A673 (cell line): ENCODE results near the gene QRFP.

ENCODE experiments used
- EZH2 ChIP-seq: fragments of 200-600 bp; sonication (generic); IDR thresholded peaks from 2 replicates; pipeline ENCODE4 v1.6.1; 2017; ENCODE audit warnings: borderline replicate concordance, low read depth, mild to moderate bottlenecking, mixed read lengths, antibody characterized with exemption, low read length; ENCODE audit not compliant: poor library complexity, severe bottlenecking
- TF ChIP-seq, protein P1 (sequence below): fragments of 300-800, 200-600 bp; sonication (generic); conservative IDR thresholded peaks from 2 replicates; pipeline ENCODE4 v1.5.1; 2017; ENCODE audit warnings: low read depth, mild to moderate bottlenecking, antibody characterized with exemption, low read length, moderate library complexity, mixed read lengths

DNA sequence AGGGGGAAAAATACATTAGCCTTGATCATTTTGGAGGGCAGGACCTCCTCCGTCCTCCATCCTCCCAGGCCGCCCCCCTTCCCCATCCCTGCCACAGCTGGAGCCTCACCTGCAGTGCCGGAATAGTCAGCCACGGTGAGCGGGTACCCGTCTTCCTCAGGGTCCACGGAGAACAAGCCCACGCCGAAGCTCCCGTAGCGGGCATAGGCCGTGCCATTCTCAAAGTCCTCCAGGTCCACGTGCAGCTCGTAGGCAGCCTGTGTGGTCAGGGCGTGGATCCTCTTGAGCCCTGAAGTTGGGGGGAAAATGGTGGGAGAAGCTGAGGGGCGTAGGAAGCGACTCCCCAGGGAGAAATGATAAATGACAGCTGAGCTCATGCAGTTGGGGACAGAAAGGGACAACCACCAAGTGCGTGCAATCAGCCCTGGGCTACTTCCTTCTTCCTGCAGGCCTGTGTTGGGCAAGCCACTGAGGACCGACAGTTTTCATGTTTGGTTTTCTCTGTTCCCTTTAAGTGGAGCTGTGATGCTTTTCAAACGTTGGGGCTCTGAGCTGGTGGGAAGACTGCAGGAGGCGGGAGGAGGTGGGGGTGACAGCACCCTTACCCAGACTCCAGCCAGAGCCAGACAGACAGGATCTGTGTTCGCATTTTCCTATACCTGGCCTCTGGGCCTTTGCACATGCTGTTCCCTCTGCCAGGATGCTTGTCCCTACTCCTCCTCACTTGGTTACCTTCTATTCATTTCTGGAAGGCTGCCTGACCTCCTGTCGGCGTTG, 8.7 kb upstream of the QRFP start:
- TF ChIP-seq, protein P1, sequence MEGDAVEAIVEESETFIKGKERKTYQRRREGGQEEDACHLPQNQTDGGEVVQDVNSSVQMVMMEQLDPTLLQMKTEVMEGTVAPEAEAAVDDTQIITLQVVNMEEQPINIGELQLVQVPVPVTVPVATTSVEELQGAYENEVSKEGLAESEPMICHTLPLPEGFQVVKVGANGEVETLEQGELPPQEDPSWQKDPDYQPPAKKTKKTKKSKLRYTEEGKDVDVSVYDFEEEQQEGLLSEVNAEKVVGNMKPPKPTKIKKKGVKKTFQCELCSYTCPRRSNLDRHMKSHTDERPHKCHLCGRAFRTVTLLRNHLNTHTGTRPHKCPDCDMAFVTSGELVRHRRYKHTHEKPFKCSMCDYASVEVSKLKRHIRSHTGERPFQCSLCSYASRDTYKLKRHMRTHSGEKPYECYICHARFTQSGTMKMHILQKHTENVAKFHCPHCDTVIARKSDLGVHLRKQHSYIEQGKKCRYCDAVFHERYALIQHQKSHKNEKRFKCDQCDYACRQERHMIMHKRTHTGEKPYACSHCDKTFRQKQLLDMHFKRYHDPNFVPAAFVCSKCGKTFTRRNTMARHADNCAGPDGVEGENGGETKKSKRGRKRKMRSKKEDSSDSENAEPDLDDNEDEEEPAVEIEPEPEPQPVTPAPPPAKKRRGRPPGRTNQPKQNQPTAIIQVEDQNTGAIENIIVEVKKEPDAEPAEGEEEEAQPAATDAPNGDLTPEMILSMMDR = no peak
- TF ChIP-seq EZH2 = no peak
